Measurements from ENCODE around the gene LRRC63.

LRRC63 gene

DNA sequence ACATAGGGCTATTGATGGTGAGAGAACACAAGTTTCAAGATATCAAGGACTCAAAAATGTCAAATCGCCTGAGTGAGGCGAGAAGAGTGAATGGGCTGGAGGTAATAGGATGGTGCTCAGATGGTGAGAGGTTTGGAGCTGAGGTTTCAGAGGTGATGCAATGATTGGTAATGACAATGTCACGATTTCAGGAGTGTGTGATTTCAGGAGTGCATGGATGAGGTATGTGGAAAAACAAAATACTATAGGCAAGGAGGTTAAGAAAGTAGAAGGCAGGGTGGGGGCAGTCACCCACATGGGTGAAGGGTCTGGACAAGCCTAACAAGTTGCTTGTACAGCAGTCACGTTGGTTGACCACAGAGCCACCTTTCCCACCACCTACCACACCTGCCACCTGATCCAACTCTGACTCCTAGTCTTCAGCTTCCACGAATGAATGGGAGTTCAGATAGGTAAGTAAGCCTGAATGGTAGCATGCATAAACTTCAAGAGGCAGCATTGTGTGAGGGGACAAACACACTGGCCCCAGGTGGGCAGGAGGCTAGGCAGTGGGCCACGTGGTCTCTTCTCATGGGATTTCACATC is 103.9 kb downstream of the LRRC63 start:
- H3K27ac ChIP-seq (replicated peaks): no peak overlapping the region
- DNase-seq (ENCODE audit: low read depth in 1 of 2, low spot score in 1 of 2): no peak
- H3K4me3 ChIP-seq (replicated peaks; ENCODE audit: insufficient read depth, low read length): no peak overlapping the region
- H3K27me3 ChIP-seq (ENCODE audit: insufficient read depth, poor library complexity, severe bottlenecking): no peaks in the 10 kb centered on the region
- TF ChIP-seq REST (IDR thresholded peaks at IDR 0.05; ENCODE audit: insufficient replicate concordance, low read depth): no peak

DNA sequence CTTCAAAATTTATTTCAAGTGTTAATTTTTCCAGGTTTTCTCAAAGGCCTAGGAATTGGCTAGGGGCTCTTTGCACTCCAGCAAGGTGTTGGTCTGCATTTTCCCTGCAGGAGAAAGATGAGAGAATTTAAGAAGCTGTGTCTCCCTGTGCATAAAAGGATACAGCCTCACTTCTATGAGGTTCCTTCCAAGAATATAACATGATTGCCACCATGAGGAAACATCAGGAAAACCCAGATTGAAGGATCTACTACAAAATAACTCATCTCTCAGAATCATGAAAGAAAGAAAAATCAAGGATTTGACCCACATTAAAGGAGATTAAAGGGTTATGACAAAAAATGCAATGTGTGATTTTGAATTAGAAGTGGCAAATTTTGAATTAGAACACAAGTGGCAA is 105.4 kb downstream of the LRRC63 start:
- TF ChIP-seq POLR2AphosphoS5 (IDR thresholded peaks at IDR 0.05; ENCODE audit: low read depth) (no peak), GABPA (IDR thresholded peaks at IDR 0.05; ENCODE audit: low read depth) (no peak), SPI1 (IDR thresholded peaks at IDR 0.05; ENCODE audit: borderline replicate concordance, low read depth) (no peak)
- Histone ChIP-seq H3K4me3 (replicated peaks; ENCODE audit: insufficient read depth, low read length) (no peak overlapping the region), H3K27me3 (ENCODE audit: insufficient read depth, poor library complexity, severe bottlenecking) (no peaks in the 10 kb centered on the region), H3K27ac (replicated peaks) (no peak overlapping the region; the same call in 1 of the 2 replicates)
- DNase-seq (ENCODE audit: low read depth in 1 of 2, low spot score in 1 of 2): peak in 1 of 2 experiments; percentile 25

GRCh38 chr13:46318986-46319385 is 107.3 kb downstream of the LRRC63 start:
- no peak for DNase-seq (ENCODE audit: low read depth in 1 of 2, low spot score in 1 of 2)
- H3K27me3 ChIP-seq (ENCODE audit: insufficient read depth, poor library complexity, severe bottlenecking): no peaks in the 10 kb centered on the region
- no peak for TF ChIP-seq SPI1 (IDR thresholded peaks at IDR 0.05; ENCODE audit: borderline replicate concordance, low read depth)
- no peak for TF ChIP-seq POLR2AphosphoS5 (IDR thresholded peaks at IDR 0.05; ENCODE audit: low read depth)
- TF ChIP-seq GABPA (IDR thresholded peaks at IDR 0.05; ENCODE audit: low read depth): no peak
- TF ChIP-seq, protein P1, sequence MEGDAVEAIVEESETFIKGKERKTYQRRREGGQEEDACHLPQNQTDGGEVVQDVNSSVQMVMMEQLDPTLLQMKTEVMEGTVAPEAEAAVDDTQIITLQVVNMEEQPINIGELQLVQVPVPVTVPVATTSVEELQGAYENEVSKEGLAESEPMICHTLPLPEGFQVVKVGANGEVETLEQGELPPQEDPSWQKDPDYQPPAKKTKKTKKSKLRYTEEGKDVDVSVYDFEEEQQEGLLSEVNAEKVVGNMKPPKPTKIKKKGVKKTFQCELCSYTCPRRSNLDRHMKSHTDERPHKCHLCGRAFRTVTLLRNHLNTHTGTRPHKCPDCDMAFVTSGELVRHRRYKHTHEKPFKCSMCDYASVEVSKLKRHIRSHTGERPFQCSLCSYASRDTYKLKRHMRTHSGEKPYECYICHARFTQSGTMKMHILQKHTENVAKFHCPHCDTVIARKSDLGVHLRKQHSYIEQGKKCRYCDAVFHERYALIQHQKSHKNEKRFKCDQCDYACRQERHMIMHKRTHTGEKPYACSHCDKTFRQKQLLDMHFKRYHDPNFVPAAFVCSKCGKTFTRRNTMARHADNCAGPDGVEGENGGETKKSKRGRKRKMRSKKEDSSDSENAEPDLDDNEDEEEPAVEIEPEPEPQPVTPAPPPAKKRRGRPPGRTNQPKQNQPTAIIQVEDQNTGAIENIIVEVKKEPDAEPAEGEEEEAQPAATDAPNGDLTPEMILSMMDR (IDR thresholded peaks at IDR 0.05; ENCODE audit: insufficient read depth, low read length): no peak
- no peak for TF ChIP-seq REST (IDR thresholded peaks at IDR 0.05; ENCODE audit: insufficient replicate concordance, low read depth)
- H3K4me3 ChIP-seq (replicated peaks; ENCODE audit: insufficient read depth, low read length): no peak overlapping the region
- H3K27ac ChIP-seq (replicated peaks): no peak overlapping the region

GRCh38 chr13:46320406-46320805 is 108.7 kb downstream of the LRRC63 start:
- TF ChIP-seq SPI1 (IDR thresholded peaks at IDR 0.05; ENCODE audit: borderline replicate concordance, low read depth): peak; percentile 52; the same call in 1 of the 2 replicates
- TF ChIP-seq REST (IDR thresholded peaks at IDR 0.05; ENCODE audit: insufficient replicate concordance, low read depth): no peak
- no peaks in the 10 kb centered on the region for H3K27me3 ChIP-seq (ENCODE audit: insufficient read depth, poor library complexity, severe bottlenecking)
- DNase-seq (ENCODE audit: low read depth in 1 of 2, low spot score in 1 of 2): peak; percentile 35 to 63
- H3K27ac ChIP-seq (replicated peaks): peak overlapping the region; percentile 44
- H3K4me3 ChIP-seq (replicated peaks; ENCODE audit: insufficient read depth, low read length): no peak overlapping the region

All from HL-60 (cell line).